PFSK-1 (cell line): ENCODE measurements around the gene NRCAM.

Experiments used
- FOXP2 ChIP-seq: optimal IDR thresholded peaks from 2 replicates; pipeline ENCODE3; 2011; ENCODE audit warnings: borderline replicate concordance, control low read depth, inconsistent platforms; ENCODE audit not compliant: insufficient read depth; ENCODE audit errors: extremely low read length, extremely low read depth
- POLR2AphosphoS5 ChIP-seq: IDR thresholded peaks from 2 replicates; pipeline ENCODE4 v1.6.1; 2012; ENCODE audit warnings: low read depth, mild to moderate bottlenecking, control low read depth, low read length, moderate library complexity
- SIN3A ChIP-seq: IDR thresholded peaks from 2 replicates; pipeline ENCODE4 v1.6.1; 2012; ENCODE audit warnings: mild to moderate bottlenecking, low read length, moderate library complexity, borderline replicate concordance; ENCODE audit not compliant: insufficient read depth
- TAF1 ChIP-seq: IDR thresholded peaks from 2 replicates; pipeline ENCODE4 v1.6.1; 2012; ENCODE audit warnings: low read length, control low read depth, borderline replicate concordance; ENCODE audit not compliant: insufficient read depth
- TF ChIP-seq, protein P1 (sequence below), 2 experiments: IDR thresholded peaks; 2 replicates each; pipeline versions ENCODE4 v1.6.1 to v1.8.0; 2011 to 2012; ENCODE audit warnings: low read depth in 2 of 2, low read length in 2 of 2, control low read depth in 1 of 2, inconsistent platforms in 1 of 2, mild to moderate bottlenecking in 1 of 2, moderate library complexity in 1 of 2; ENCODE audit not compliant: insufficient read depth in 1 of 2

The NRCAM gene

DNA sequence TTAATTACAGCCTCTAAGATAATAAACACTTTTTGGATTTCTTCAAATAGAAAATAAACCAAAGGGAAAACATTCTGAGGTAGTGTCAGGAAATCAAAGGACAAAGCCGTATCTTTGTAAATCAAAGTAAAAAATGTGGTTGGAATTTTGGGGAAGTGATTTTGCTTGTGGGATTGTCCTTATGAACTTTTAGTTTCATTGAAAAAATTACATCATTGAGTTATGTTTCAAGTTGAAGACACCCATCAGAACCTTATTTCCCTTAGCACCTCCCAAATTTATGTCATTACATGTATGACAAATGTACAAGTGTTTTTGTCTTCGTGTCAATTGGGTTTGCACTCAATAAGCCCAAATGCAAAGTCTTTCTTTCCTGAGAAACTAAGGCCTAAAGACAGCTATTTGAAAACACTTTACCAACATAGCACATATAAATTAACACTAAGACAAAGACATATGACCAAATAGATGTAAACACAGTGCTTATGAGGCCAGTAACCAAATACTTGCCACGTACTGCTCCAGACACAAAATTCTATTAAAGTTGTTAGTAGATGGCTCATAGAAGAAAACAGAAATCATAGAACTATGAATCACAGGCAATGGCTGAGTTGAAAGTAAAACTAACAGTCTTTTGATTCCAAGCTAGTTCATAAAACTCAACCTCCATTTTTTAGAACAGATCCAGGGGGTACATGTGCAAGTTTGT, 299.2 kb downstream of the NRCAM start:
- TF ChIP-seq TAF1 (no peak), FOXP2 (no peak), POLR2AphosphoS5 (no peak), SIN3A (no peak)
- TF ChIP-seq, protein P1, sequence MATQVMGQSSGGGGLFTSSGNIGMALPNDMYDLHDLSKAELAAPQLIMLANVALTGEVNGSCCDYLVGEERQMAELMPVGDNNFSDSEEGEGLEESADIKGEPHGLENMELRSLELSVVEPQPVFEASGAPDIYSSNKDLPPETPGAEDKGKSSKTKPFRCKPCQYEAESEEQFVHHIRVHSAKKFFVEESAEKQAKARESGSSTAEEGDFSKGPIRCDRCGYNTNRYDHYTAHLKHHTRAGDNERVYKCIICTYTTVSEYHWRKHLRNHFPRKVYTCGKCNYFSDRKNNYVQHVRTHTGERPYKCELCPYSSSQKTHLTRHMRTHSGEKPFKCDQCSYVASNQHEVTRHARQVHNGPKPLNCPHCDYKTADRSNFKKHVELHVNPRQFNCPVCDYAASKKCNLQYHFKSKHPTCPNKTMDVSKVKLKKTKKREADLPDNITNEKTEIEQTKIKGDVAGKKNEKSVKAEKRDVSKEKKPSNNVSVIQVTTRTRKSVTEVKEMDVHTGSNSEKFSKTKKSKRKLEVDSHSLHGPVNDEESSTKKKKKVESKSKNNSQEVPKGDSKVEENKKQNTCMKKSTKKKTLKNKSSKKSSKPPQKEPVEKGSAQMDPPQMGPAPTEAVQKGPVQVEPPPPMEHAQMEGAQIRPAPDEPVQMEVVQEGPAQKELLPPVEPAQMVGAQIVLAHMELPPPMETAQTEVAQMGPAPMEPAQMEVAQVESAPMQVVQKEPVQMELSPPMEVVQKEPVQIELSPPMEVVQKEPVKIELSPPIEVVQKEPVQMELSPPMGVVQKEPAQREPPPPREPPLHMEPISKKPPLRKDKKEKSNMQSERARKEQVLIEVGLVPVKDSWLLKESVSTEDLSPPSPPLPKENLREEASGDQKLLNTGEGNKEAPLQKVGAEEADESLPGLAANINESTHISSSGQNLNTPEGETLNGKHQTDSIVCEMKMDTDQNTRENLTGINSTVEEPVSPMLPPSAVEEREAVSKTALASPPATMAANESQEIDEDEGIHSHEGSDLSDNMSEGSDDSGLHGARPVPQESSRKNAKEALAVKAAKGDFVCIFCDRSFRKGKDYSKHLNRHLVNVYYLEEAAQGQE (IDR thresholded peaks at IDR 0.05; ENCODE audit: insufficient read depth in 1 of 2, low read depth in 2 of 2, low read length in 2 of 2), result no peak

DNA sequence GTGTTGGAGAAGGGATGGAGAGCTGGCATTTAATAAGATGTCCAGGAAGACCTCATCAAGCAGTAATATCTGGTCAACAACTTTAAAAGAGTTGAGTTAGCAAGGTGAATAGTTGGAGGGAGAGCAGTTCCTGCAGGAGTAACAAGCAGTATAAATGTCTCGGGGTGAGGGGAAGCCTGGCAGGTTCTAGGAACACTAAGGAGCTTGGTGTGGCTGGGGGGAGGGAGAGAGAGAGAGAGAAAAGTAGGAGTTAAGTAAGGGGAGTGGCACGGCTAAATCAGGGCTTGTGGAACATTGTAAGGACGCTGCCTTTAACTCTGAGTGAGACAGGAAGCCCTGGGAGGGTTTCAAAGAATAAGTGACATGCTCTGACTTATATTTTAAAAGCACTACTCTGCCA, 304.0 kb downstream of the NRCAM start:
- TF ChIP-seq POLR2AphosphoS5 (no peak), SIN3A (no peak), TAF1 (no peak), FOXP2 (no peak)
- TF ChIP-seq, protein P1 (IDR thresholded peaks at IDR 0.05; ENCODE audit: insufficient read depth in 1 of 2, low read depth in 2 of 2, low read length in 2 of 2), result no peak

DNA sequence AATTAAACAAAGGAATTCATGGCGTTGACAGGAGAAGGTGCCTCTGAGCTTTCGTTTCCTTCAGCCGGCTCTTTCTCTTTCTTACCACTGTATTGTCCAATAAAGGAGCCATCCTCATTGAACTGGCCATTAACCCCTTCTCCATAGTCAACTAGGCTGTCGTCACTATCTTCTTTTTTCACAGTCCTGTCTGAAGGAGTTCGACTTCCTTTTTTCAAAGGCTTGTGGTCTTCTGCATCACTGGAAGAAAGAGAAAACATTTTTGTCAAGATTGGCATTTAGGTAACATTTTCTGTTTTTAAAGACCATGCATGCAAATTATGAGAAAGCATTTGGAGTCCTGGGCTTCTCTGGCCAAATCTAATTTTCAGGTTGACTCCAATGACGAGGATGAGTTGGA, 306.3 kb downstream of the NRCAM start:
- no peak for TF ChIP-seq POLR2AphosphoS5
- TF ChIP-seq, protein P1 (IDR thresholded peaks at IDR 0.05; ENCODE audit: insufficient read depth in 1 of 2, low read depth in 2 of 2, low read length in 2 of 2), result no peak
- TF ChIP-seq FOXP2, result no peak
- no peak for TF ChIP-seq TAF1
- no peak for TF ChIP-seq SIN3A

DNA sequence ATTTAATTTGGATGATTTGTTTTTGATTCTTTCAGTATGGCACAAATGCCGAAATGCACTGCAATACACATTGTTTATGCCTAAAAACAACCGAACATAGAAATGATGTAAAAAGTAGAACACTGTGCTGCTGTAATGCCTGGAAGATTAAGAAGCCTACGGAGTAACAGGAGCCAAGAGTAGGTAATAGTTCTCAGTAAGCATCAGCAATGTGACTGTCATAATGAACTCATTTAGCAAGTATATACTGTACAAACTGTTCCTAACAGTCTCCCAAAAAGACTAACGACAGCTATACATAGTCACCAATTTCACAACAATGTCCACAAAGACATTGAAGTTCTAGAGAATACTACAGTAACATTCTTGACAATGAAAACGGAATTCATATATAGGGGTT, 307.1 kb downstream of the NRCAM start:
- TF ChIP-seq FOXP2 (no peak), TAF1 (no peak), POLR2AphosphoS5 (no peak), SIN3A (no peak)
- TF ChIP-seq, protein P1 (IDR thresholded peaks at IDR 0.05; ENCODE audit: insufficient read depth in 1 of 2, low read depth in 2 of 2, low read length in 2 of 2), result no peak

DNA sequence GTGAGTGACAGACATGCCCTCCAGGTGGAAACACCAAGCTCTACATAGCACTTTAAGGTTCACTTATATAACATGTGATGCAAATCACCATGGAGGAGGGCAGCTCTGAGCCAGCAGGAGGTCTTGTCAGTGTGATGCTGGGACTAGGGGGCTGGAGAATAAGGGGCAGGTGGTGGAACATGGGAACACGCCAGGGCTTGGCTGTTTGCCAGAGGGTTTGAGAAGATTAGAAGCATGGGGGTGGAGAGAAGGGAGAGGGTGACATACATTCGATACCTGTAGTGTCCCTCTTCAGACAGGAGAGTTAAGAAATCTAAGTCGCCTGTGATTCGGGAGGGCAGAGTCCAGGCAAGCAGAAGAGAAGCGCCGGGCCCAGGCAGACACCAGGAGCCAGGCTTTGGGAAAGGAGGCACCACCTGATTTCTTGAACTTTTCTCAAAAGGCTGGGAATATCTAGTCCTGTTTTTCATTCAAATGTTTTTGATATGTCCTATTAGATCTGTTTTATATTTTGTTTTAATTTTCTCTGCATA, 309.1 kb downstream of the NRCAM start:
- TF ChIP-seq TAF1 (no peak), FOXP2 (no peak), SIN3A (no peak), POLR2AphosphoS5 (no peak)
- TF ChIP-seq, protein P1 (IDR thresholded peaks at IDR 0.05; ENCODE audit: insufficient read depth in 1 of 2, low read depth in 2 of 2, low read length in 2 of 2), result no peak
